Measurements from ENCODE around the gene ADAM30.

DNA sequence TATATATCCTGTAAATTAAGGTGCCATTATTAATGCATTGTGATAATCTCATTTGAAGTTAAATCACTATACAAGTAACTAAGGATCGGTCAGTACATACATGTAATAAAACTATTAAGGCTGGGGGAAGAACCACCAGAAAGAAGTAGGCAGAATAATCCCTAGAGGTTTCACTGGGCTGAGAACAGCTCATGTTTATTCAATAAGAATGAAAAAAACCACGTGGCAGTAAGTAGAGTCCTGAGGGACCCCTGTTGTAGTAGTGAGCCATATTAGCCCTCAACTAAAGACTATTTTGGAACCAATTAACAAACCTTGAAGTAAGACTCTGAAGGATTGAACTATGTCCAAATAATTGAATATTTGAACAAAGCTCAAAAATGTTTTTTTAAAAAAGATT, 46.9 kb upstream of the ADAM30 start:
- TF ChIP-seq, protein P1, sequence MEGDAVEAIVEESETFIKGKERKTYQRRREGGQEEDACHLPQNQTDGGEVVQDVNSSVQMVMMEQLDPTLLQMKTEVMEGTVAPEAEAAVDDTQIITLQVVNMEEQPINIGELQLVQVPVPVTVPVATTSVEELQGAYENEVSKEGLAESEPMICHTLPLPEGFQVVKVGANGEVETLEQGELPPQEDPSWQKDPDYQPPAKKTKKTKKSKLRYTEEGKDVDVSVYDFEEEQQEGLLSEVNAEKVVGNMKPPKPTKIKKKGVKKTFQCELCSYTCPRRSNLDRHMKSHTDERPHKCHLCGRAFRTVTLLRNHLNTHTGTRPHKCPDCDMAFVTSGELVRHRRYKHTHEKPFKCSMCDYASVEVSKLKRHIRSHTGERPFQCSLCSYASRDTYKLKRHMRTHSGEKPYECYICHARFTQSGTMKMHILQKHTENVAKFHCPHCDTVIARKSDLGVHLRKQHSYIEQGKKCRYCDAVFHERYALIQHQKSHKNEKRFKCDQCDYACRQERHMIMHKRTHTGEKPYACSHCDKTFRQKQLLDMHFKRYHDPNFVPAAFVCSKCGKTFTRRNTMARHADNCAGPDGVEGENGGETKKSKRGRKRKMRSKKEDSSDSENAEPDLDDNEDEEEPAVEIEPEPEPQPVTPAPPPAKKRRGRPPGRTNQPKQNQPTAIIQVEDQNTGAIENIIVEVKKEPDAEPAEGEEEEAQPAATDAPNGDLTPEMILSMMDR (IDR thresholded peaks at IDR 0.05; ENCODE audit: low read depth, low read length) = no peak
- TF ChIP-seq EZH2phosphoT487 (IDR thresholded peaks at IDR 0.05; ENCODE audit: low read depth) = no peak
